HepG2 (cell line): ENCODE results near the gene PFKL. TPM values are rescaled to one million over a fixed set of nuclear protein-coding genes. Genes with fewer than 3 reads are reported as not detected.

Experiments used
- ATAC-seq: fragments of 200-7000 bp; cut with Tn5 transposase; 3 replicates; pipeline ENCODE4 v1.9.1; 2020; ENCODE audit warnings: mild to moderate bottlenecking, moderate library complexity
- BruUV-seq: library from RNA; stranded (reverse); fragments of 400-500 nt; replicated peaks from 2 replicates; lab custom pipeline; 2021; lab: Mats Ljungman, UMichigan
- CTCF ChIA-PET: fragments of 300-600 bp; formaldehyde crosslinking; extraction: SDS; loops from one replicate; lab custom pipeline; 2021; ENCODE audit warnings: low total read pairs, inconsistent platforms, low intra/inter-chr PET ratio; lab: Yijun Ruan, JAX
- POLR2A ChIA-PET: fragments of 350-600 bp; sonication (Branson Sonifier 250); formaldehyde crosslinking; loops from one replicate; lab custom pipeline; 2020; ENCODE audit warnings: antibody characterized with exemption, inconsistent platforms; lab: Yijun Ruan, JAX
- DNase-seq: peaks from one replicate; pipeline ENCODE4 v3.0.0-alpha.2; 2015; ENCODE audit warnings: low spot score
- FAIRE-seq: peaks from 3 replicates; lab custom pipeline; 2011; peaks lifted over from hg19 to GRCh38; lab: Jason Lieb, UNC
- H2AFZ ChIP-seq: one replicate; pipeline ENCODE4 v1.6.1; 2011; ENCODE audit warnings: low read length, inconsistent platforms
- H3K27ac ChIP-seq: fragments of 300-600 bp; 3 replicates; pipeline ENCODE4 v1.8.0; 2011; ENCODE audit warnings: mixed run types, mild to moderate bottlenecking, mixed read lengths, low read length, inconsistent platforms; ENCODE audit not compliant: insufficient read depth; ENCODE audit errors: extremely low read length
- H3K27me3 ChIP-seq, 2 experiments: fragments of 200-600 bp in 1 of 2; 2 replicates in 1 of 2; 3 replicates in 1 of 2; pipeline versions ENCODE4 v1.6.0 to v1.8.0; 2011; ENCODE audit warnings: low read length in 2 of 2, mild to moderate bottlenecking in 2 of 2, moderate library complexity in 2 of 2, inconsistent platforms in 1 of 2; ENCODE audit not compliant: insufficient read depth in 2 of 2, control insufficient read depth in 1 of 2
- H3K36me3 ChIP-seq, 2 experiments: fragments of 200-600 bp in 1 of 2; replicated peaks in 1 of 2; 2 replicates in 1 of 2; 3 replicates in 1 of 2; pipeline versions ENCODE4 v1.5.1 to v1.8.0; 2011; ENCODE audit warnings: low read length in 2 of 2, inconsistent platforms in 1 of 2; ENCODE audit not compliant: insufficient read depth in 2 of 2, control insufficient read depth in 1 of 2
- H3K4me1 ChIP-seq: 2 replicates; pipeline ENCODE4 v1.5.1; 2012; ENCODE audit warnings: low read length, inconsistent platforms; ENCODE audit not compliant: insufficient read depth
- H3K4me2 ChIP-seq: 2 replicates; pipeline ENCODE4 v1.6.0; 2011; ENCODE audit warnings: low read depth, low read length, inconsistent platforms
- H3K4me3 ChIP-seq, 3 experiments: fragments of 200-600 bp in 1 of 3; sonication (generic), shearing (Covaris generic) in 1 of 3; replicated peaks in 1 of 3; 2 replicates each; pipeline ENCODE4 v1.5.1; 2011 to 2016; ENCODE audit warnings: low read length in 3 of 3, inconsistent platforms in 2 of 3, low read depth in 2 of 3, mild to moderate bottlenecking in 2 of 3, control low read depth in 1 of 3, mixed read lengths in 1 of 3; ENCODE audit not compliant: insufficient read depth in 1 of 3
- H3K79me2 ChIP-seq: one replicate; pipeline ENCODE4 v1.6.1; 2011; ENCODE audit warnings: low read length, inconsistent platforms; ENCODE audit not compliant: insufficient read depth
- H3K9ac ChIP-seq: 2 replicates; pipeline ENCODE4 v1.6.0; 2011; ENCODE audit warnings: mild to moderate bottlenecking, low read depth, low read length, inconsistent platforms; ENCODE audit not compliant: insufficient read depth
- H3K9me3 ChIP-seq: 2 replicates; pipeline ENCODE4 v1.5.1; 2012; ENCODE audit warnings: mild to moderate bottlenecking, low read length
- H4K20me1 ChIP-seq: 2 replicates; pipeline ENCODE4 v1.6.0; 2011; ENCODE audit warnings: inconsistent platforms, mild to moderate bottlenecking, low read length, moderate library complexity; ENCODE audit not compliant: insufficient read depth
- CCAR2 ChIP-seq: fragments of 200-400 bp; formaldehyde crosslinking; optimal IDR thresholded peaks from 2 replicates; pipeline ENCODE3; 2018; ENCODE audit warnings: low read depth, mild to moderate bottlenecking, low read length, moderate library complexity
- HCFC1 ChIP-seq: fragments of 150-350 bp; IDR thresholded peaks from 2 replicates; pipeline ENCODE4 v1.6.1; 2014; ENCODE audit warnings: low read depth, low read length
- HMGXB3 ChIP-seq: sonication (generic); formaldehyde crosslinking; IDR thresholded peaks from 2 replicates; pipeline ENCODE4 v1.4.0; 2020; ENCODE audit warnings: missing genetic modification reagents, borderline replicate concordance
- PCBP1 ChIP-seq: fragments of 200-400 bp; formaldehyde crosslinking; IDR thresholded peaks from 2 replicates; pipeline ENCODE4 v1.6.1; 2017; ENCODE audit warnings: mild to moderate bottlenecking, low read depth, low read length, borderline replicate concordance
- ZBTB42 ChIP-seq: sonication (generic); formaldehyde crosslinking; IDR thresholded peaks from 2 replicates; pipeline ENCODE4 v1.5.0; 2020; ENCODE audit warnings: mild to moderate bottlenecking, missing genetic modification reagents
- ZNF329 ChIP-seq: sonication (generic); formaldehyde crosslinking; IDR thresholded peaks from 2 replicates; pipeline ENCODE4 v1.9.0; 2021; ENCODE audit warnings: low read depth, mild to moderate bottlenecking, missing genetic modification reagents
- ZNF34 ChIP-seq: sonication (generic); formaldehyde crosslinking; IDR thresholded peaks from 2 replicates; pipeline ENCODE4 v1.4.0; 2020; ENCODE audit warnings: mild to moderate bottlenecking, missing genetic modification reagents, borderline replicate concordance
- ZNF619 ChIP-seq: sonication (generic); formaldehyde crosslinking; IDR thresholded peaks from 2 replicates; pipeline ENCODE4 v1.4.0; 2020; ENCODE audit warnings: mild to moderate bottlenecking, missing genetic modification reagents
- ZNF646 ChIP-seq: sonication (generic); formaldehyde crosslinking; IDR thresholded peaks from 2 replicates; pipeline ENCODE4 v1.9.0; 2021; ENCODE audit warnings: mild to moderate bottlenecking, missing genetic modification reagents
- ZNF775 ChIP-seq: sonication (generic); formaldehyde crosslinking; IDR thresholded peaks from 2 replicates; pipeline ENCODE4 v1.4.0; 2020; ENCODE audit warnings: missing genetic modification reagents, mild to moderate bottlenecking, moderate library complexity, borderline replicate concordance
- ZXDC ChIP-seq: sonication (generic); formaldehyde crosslinking; IDR thresholded peaks from 2 replicates; pipeline ENCODE4 v1.5.0; 2020; ENCODE audit warnings: mild to moderate bottlenecking, missing genetic modification reagents
- WGBS: methylation state at CpG from one replicate; pipeline ENCODE4 v1.1.6; 2017; ENCODE audit warnings: low lambda C conversion rate; 5-methylcytosine and 5-hydroxymethylcytosine counted together
- in situ Hi-C: cut with HindIII; loops from 2 replicates; pipeline ENCODE4 v1.10.0; 2017; ENCODE audit warnings: low pct_unique_long_range_greater_than_20kb; ENCODE audit not compliant: extremely low pct_ligation_motif_present
- intact Hi-C: fragments of 100-400 bp; cut with micrococcal nuclease; formaldehyde crosslinking; loops from one replicate; pipeline ENCODE4 v1.10.0; 2022; ENCODE audit not compliant: unreplicated experiment
- polyA plus RNA-seq, 8 experiments: library from polyadenylated mRNA; depleted of rRNA in 3 of 8; stranded (reverse) in 7 of 8; unstranded in 1 of 8; fragments of >200 nt; fragmentation: Illumina TruSeq in 4 of 8; extraction: Trizol in 4 of 8; gene quantifications; 2 replicates each; pipeline versions ENCODE4 v1.2.1 to v1.2.3, GENCODE V29; 2011 to 2016; ENCODE audit warnings: low read depth in 4 of 8, missing spikeins in 1 of 8, mixed read lengths in 1 of 8; ENCODE audit not compliant: insufficient read depth in 1 of 8
- total RNA-seq, 5 experiments: library from RNA; depleted of rRNA; stranded (reverse); fragments of >200 nt; fragmentation: Illumina TruSeq; extraction: Trizol; gene quantifications; 2 replicates each; pipeline ENCODE4 v1.2.3, GENCODE V29; 2016; ENCODE audit warnings: low read depth in 1 of 5

PFKL gene
- total and polyA plus RNA-seq, 2 of the 13 experiments (the other 11 are each of a cell fraction or from before 2014, with no cell fraction given) = 92.8 to 106 TPM

GRCh38 chr21:44359396-44359795 lies 59.5 kb downstream of the PFKL start:
- H3K27me3 ChIP-seq = peaks cover 4 to 19% of the 10 kb centered on the region in 2 experiments; a peak in 4 of 5 replicates
- TF ChIP-seq ZNF619 (CRISPR knock-in tag) (no peak), ZNF646 (CRISPR knock-in tag) (no peak), ZNF775 (CRISPR knock-in tag) (no peak), ZBTB42 (CRISPR knock-in tag) (no peak), PCBP1 (no peak), ZXDC (CRISPR knock-in tag) (no peak), ZNF34 (no peak), ZNF329 (CRISPR knock-in tag) (no peak), CCAR2 (no peak), HMGXB3 (CRISPR knock-in tag) (no peak), HCFC1 (no peak)
- TF ChIP-seq, all 625 proteins: peak for 0
- no peak overlapping the region for H2AFZ ChIP-seq
- in situ Hi-C loops = no loop called here
- H3K9ac ChIP-seq = no peak overlapping the region
- H3K4me1 ChIP-seq = peaks cover 13% of the 10 kb centered on the region
- intact Hi-C loops = no loop called here
- no peaks in the 10 kb centered on the region for H3K9me3 ChIP-seq
- no peak overlapping the region for H3K4me2 ChIP-seq
- no TSS peak for BruUV-seq
- FAIRE-seq = no peak
- H3K27ac ChIP-seq = no peak overlapping the region
- no peak for ATAC-seq
- 63% methylated on average over 8 of the region's 8 CpGs for WGBS
- H3K36me3 ChIP-seq = no peaks in the 10 kb centered on the region
- H4K20me1 ChIP-seq = no peaks in the 10 kb centered on the region
- ChIA-PET CTCF (no interaction called here), POLR2A (no interaction called here)
- H3K4me3 ChIP-seq = no peak overlapping the region
- DNase-seq = no peak
- H3K79me2 ChIP-seq = no peaks in the 10 kb centered on the region
